Islet of Langerhans (tissue), 1 donor: ENCODE results near the gene PTBP1.

Source experiments
- FAIRE-seq: peaks from one replicate; lab custom pipeline; 2011; peaks lifted over from hg19 to GRCh38; lab: Jason Lieb, UNC

PTBP1 gene

GRCh38 chr19:855566-856120 is 58.4 kb downstream of the PTBP1 start:
- FAIRE-seq: no peak

DNA sequence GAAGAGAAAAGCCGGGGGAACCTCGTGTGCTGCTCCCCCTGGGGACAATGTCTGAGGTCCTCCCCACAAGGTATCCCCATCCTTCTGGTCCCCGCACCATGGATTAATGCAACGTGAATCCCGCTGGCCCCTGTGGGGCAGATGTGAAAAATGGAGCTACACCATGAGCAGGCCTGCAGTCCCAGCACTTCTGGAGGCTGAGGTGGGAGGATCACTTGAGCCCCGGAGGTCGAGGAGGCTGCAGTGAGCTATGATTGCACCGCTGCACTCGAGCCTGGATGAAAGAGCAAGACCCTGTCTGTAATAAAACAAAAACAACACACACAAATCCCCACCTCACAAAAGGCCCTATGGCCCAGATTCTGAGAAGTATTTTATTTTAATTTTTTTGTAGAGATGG is 61.0 kb downstream of the PTBP1 start:
- FAIRE-seq: no peak

DNA sequence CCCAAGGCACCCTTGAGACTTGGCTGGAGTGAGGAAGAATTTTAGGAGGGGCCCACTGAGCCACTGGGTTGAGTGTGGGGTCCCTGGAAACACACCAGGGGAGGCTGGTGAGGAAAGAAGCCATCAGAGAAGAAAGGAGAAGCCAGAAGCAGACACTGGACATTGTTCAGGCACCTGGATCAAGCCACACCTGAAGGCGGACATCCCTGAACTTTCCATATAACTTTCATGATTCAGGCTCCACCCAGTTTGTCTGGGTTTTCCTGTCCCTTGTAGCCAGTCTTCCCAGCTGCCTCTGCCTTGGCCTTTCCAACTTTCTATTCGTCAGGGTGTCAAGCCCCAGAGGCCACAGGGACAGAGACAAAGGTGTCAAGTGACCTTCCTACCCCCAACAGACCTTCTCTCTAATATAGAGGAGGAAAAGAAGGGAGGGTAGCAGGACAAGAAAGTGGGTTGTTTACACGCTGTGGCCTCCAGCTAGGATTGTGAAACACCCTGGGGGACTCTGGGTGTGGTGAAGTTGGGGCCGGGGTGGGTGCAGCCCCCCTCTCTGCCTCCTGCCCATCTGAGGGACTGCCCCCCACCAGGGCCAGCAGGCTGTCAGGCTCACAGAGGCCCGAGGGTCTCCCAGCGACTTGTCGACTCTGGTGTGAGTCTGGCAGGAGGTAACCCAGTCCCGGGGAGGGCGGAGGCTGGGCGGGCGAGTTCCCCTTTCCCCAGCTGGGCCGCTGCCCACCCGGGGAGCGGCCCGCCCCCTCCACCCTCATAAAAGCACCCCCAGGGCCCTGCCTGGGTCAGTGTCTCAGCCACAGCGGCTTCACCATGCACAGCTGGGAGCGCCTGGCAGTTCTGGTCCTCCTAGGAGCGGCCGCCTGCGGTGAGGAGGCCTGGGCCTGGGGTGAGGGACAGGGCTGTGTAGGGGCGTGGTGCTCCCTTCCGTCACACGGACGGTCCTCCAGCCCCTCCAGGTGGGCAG is 61.9 kb downstream of the PTBP1 start, which contains the start of gene CFD:
TSS of gene CFD (plus strand) at position 797 of the 976 bp plus-strand sequence. CDS start at position 823, 26 bp downstream.
- FAIRE-seq: no peak

- FAIRE-seq: no peak
Measured at GRCh38 chr19:861141-861755, 64.0 kb downstream of the PTBP1 start.
